H1 (cell line): ENCODE measurements around the gene SLC37A1. TPM values are rescaled to one million over a fixed set of nuclear protein-coding genes. Genes with fewer than 3 reads are reported as not detected.

Experiments
- CTCF ChIA-PET: fragments of 300-600 bp; sonication (Branson Sonifier 250); formaldehyde crosslinking; loops from one replicate; lab custom pipeline; 2021; ENCODE audit not compliant: partially characterized antibody; lab: Charles Lee
- POLR2A ChIA-PET: fragments of 300-600 bp; sonication (Branson Sonifier 250); formaldehyde crosslinking; loops from one replicate; lab custom pipeline; 2021; ENCODE audit warnings: inconsistent platforms; ENCODE audit not compliant: partially characterized antibody; lab: Charles Lee
- DNase-seq, 2 experiments: peaks; one replicate each; pipeline versions ENCODE4 v3.0.0 to v3.0.0-alpha.2; 2010 to 2022; ENCODE audit warnings: low spot score in 2 of 2, low read depth in 1 of 2, mixed read lengths in 1 of 2
- FAIRE-seq: peaks from 2 replicates; lab custom pipeline; 2011; peaks lifted over from hg19 to GRCh38; lab: Jason Lieb, UNC
- H2AFZ ChIP-seq: 2 replicates; pipeline ENCODE4 v1.8.1; 2012; ENCODE audit warnings: low read length, inconsistent platforms
- H2AK5ac ChIP-seq: 2 replicates; pipeline ENCODE4 v1.6.1; 2013; ENCODE audit warnings: low read depth, low read length
- H2BK120ac ChIP-seq: replicated peaks from 2 replicates; pipeline ENCODE3; 2013; ENCODE audit warnings: low read depth, low read length, inconsistent platforms
- H2BK12ac ChIP-seq: 2 replicates; pipeline ENCODE4 v1.6.1; 2013; ENCODE audit warnings: low read depth, low read length
- H2BK15ac ChIP-seq: 2 replicates; pipeline ENCODE4 v1.6.1; 2013; ENCODE audit warnings: low read length
- H2BK20ac ChIP-seq: 2 replicates; pipeline ENCODE4 v1.6.1; 2013; ENCODE audit warnings: low read length
- H2BK5ac ChIP-seq: 2 replicates; pipeline ENCODE4 v1.6.1; 2013; ENCODE audit warnings: low read depth, low read length
- H3K14ac ChIP-seq: 2 replicates; pipeline ENCODE4 v1.6.1; 2013; ENCODE audit warnings: inconsistent platforms; ENCODE audit not compliant: insufficient read length
- H3K18ac ChIP-seq: 2 replicates; pipeline ENCODE4 v1.6.1; 2013; ENCODE audit warnings: low read length; ENCODE audit errors: extremely low read depth
- H3K23ac ChIP-seq: 2 replicates; pipeline ENCODE4 v1.6.1; 2013; ENCODE audit warnings: inconsistent platforms; ENCODE audit not compliant: insufficient read length
- H3K23me2 ChIP-seq: 2 replicates; pipeline ENCODE4 v1.6.1; 2013; ENCODE audit warnings: low read depth, low read length
- H3K27ac ChIP-seq: 2 replicates; pipeline ENCODE4 v1.6.1; 2011; ENCODE audit warnings: low read depth, low read length, inconsistent platforms
- H3K27me3 ChIP-seq, 4 experiments: replicated peaks in 1 of 4; 1 replicate in 1 of 4; 2 replicates in 3 of 4; pipeline versions ENCODE4 v1.6.1 to v1.8.1; 2011 to 2013; ENCODE audit warnings: low read length in 3 of 4, mild to moderate bottlenecking in 3 of 4, inconsistent platforms in 2 of 4, mixed read lengths in 2 of 4, moderate library complexity in 1 of 4; ENCODE audit not compliant: control insufficient read depth in 3 of 4, insufficient read depth in 3 of 4; ENCODE audit errors: extremely low read depth in 1 of 4
- H3K36me3 ChIP-seq, 4 experiments: 2 replicates each; pipeline versions ENCODE4 v1.6.1 to v1.8.1; 2011 to 2013; ENCODE audit warnings: mild to moderate bottlenecking in 4 of 4, low read length in 3 of 4, moderate library complexity in 2 of 4, control low read depth in 1 of 4, inconsistent platforms in 1 of 4; ENCODE audit not compliant: insufficient read depth in 4 of 4, control insufficient read depth in 2 of 4
- H3K4ac ChIP-seq: replicated peaks from 2 replicates; pipeline ENCODE3; 2013; ENCODE audit warnings: low read length, low read depth, mixed read lengths, inconsistent platforms; ENCODE audit not compliant: insufficient read length
- H3K4me1 ChIP-seq, 4 experiments: replicated peaks in 1 of 4; 1 replicate in 1 of 4; 2 replicates in 3 of 4; pipeline versions ENCODE4 v1.6.1 to v1.8.1; 2011 to 2013; ENCODE audit warnings: low read length in 3 of 4, inconsistent platforms in 2 of 4, mixed read lengths in 1 of 4; ENCODE audit not compliant: insufficient read depth in 4 of 4, control insufficient read depth in 3 of 4
- H3K4me2 ChIP-seq, 2 experiments: 2 replicates each; pipeline versions ENCODE4 v1.6.1 to v1.8.1; 2011 to 2013; ENCODE audit warnings: low read depth in 2 of 2, low read length in 2 of 2, control low read depth in 1 of 2, inconsistent platforms in 1 of 2, mild to moderate bottlenecking in 1 of 2; ENCODE audit not compliant: insufficient read depth in 1 of 2
- H3K4me3 ChIP-seq, 4 experiments: fragments of 200-600, 300-600 bp in 1 of 4; sonication (generic), shearing (Covaris generic), sonication (Bioruptor Twin) in 1 of 4; 2 replicates each; pipeline versions ENCODE4 v1.5.1 to v1.8.1; 2011 to 2016; ENCODE audit warnings: low read length in 4 of 4, low read depth in 3 of 4, control low read depth in 2 of 4, inconsistent platforms in 2 of 4, mild to moderate bottlenecking in 2 of 4, mixed read lengths in 1 of 4, moderate library complexity in 1 of 4; ENCODE audit not compliant: insufficient read depth in 2 of 4; ENCODE audit errors: extremely low read depth in 1 of 4
- H3K56ac ChIP-seq: replicated peaks from 2 replicates; pipeline ENCODE3; 2013; ENCODE audit warnings: low read depth, mild to moderate bottlenecking, mixed read lengths, low read length, inconsistent platforms; ENCODE audit not compliant: insufficient read length
- H3K79me1 ChIP-seq: 2 replicates; pipeline ENCODE4 v1.6.1; 2013; ENCODE audit warnings: low read depth, low read length, control low read depth
- H3K79me2 ChIP-seq, 2 experiments: 2 replicates each; pipeline versions ENCODE4 v1.6.1 to v1.8.1; 2012 to 2013; ENCODE audit warnings: low read length in 2 of 2, mild to moderate bottlenecking in 2 of 2, inconsistent platforms in 1 of 2; ENCODE audit not compliant: insufficient read depth in 2 of 2, control insufficient read depth in 1 of 2
- H3K9ac ChIP-seq, 4 experiments: replicated peaks in 1 of 4; 1 replicate in 1 of 4; 2 replicates in 3 of 4; pipeline versions ENCODE4 v1.6.1 to v1.8.1; 2011 to 2013; ENCODE audit warnings: low read depth in 3 of 4, low read length in 3 of 4, control low read depth in 2 of 4, mild to moderate bottlenecking in 2 of 4, moderate library complexity in 2 of 4, inconsistent platforms in 1 of 4; ENCODE audit errors: extremely low read depth in 1 of 4
- H3K9me3 ChIP-seq, 2 experiments: 2 replicates each; pipeline versions ENCODE4 v1.6.1 to v1.8.1; 2012 to 2013; ENCODE audit warnings: mild to moderate bottlenecking in 2 of 2, moderate library complexity in 2 of 2, control low read depth in 1 of 2, inconsistent platforms in 1 of 2, low read depth in 1 of 2, low read length in 1 of 2, mixed read lengths in 1 of 2; ENCODE audit not compliant: insufficient read depth in 2 of 2
- H4K20me1 ChIP-seq, 2 experiments: replicated peaks in 1 of 2; 2 replicates each; pipeline versions ENCODE3 to v1.8.1; 2011 to 2013; ENCODE audit warnings: inconsistent platforms in 2 of 2, low read length in 2 of 2, mild to moderate bottlenecking in 1 of 2; ENCODE audit not compliant: insufficient read depth in 2 of 2, control insufficient read depth in 1 of 2
- H4K5ac ChIP-seq: 2 replicates; pipeline ENCODE4 v1.6.1; 2013; ENCODE audit warnings: low read length, low read depth, mixed read lengths, inconsistent platforms; ENCODE audit not compliant: insufficient read length
- H4K8ac ChIP-seq: 2 replicates; pipeline ENCODE4 v1.8.0; 2013; ENCODE audit warnings: mild to moderate bottlenecking, moderate library complexity, low read length, inconsistent platforms; ENCODE audit not compliant: insufficient read depth; ENCODE audit errors: extremely low read depth
- H4K91ac ChIP-seq: replicated peaks from 2 replicates; pipeline ENCODE3; 2013; ENCODE audit warnings: low read length, mixed read lengths, inconsistent platforms; ENCODE audit not compliant: insufficient read length
- BACH1 ChIP-seq: IDR thresholded peaks from 2 replicates; pipeline ENCODE4 v1.6.1; 2012; ENCODE audit warnings: low read length, improper control_type of control experiment
- BCL11A ChIP-seq, 2 experiments: IDR thresholded peaks; one replicate each; pipeline ENCODE4 v1.6.1; 2011; ENCODE audit warnings: low read depth in 2 of 2, low read length in 2 of 2, mild to moderate bottlenecking in 2 of 2
- E2F6 ChIP-seq: IDR thresholded peaks from 2 replicates; pipeline ENCODE4 v1.6.1; 2012; ENCODE audit warnings: inconsistent platforms
- HDAC2 ChIP-seq, 2 experiments: fragments of 300-600 bp in 1 of 2; sonication (generic) in 1 of 2; IDR thresholded peaks; 2 replicates each; pipeline ENCODE4 v1.6.1; 2011 to 2012; ENCODE audit warnings: low read depth in 2 of 2, low read length in 2 of 2, mild to moderate bottlenecking in 2 of 2, moderate library complexity in 2 of 2, borderline replicate concordance in 1 of 2, inconsistent platforms in 1 of 2
- POLR2AphosphoS5 ChIP-seq: IDR thresholded peaks from 2 replicates; pipeline ENCODE4 v1.6.1; 2011; ENCODE audit warnings: low read depth, low read length
- SAP30 ChIP-seq: fragments of 300-600 bp; sonication (generic); IDR thresholded peaks from 2 replicates; pipeline ENCODE4 v1.7.1; 2012; ENCODE audit warnings: low read length, moderate library complexity, mild to moderate bottlenecking, inconsistent platforms; ENCODE audit not compliant: insufficient read depth, insufficient replicate concordance
- SIRT6 ChIP-seq: IDR thresholded peaks from one replicate; pipeline ENCODE4 v1.7.1; 2012; ENCODE audit warnings: low read length, inconsistent platforms
- SP1 ChIP-seq: IDR thresholded peaks from 2 replicates; pipeline ENCODE4 v1.6.1; 2011; ENCODE audit warnings: low read depth, low read length
- TEAD4 ChIP-seq: IDR thresholded peaks from 2 replicates; pipeline ENCODE4 v1.6.1; 2012; ENCODE audit warnings: low read depth, low read length, inconsistent platforms, mixed read lengths
- WGBS, 2 experiments: shearing (Covaris generic) in 1 of 2; methylation state at CpG; one replicate each; pipeline versions ENCODE4 v1.1.6 to v1.1.7; 2013 to 2015; ENCODE audit warnings: low lambda C conversion rate in 2 of 2, mixed read lengths in 2 of 2, inconsistent platforms in 1 of 2, low coverage in 1 of 2, missing lambda C conversion rate in 1 of 2; ENCODE audit not compliant: insufficient replicate concordance in 2 of 2, insufficient coverage in 1 of 2, insufficient read length in 1 of 2; ENCODE audit errors: extremely low coverage in 1 of 2, missing lambda C conversion rate in 1 of 2; 5-methylcytosine and 5-hydroxymethylcytosine counted together
- polyA plus RNA-seq, 7 experiments: library from polyadenylated mRNA; depleted of rRNA in 3 of 7; stranded (reverse) in 5 of 7; unstranded in 2 of 7; fragments of >200 nt in 5 of 7; fragments of 200-250 nt in 2 of 7; gene quantifications; 1 replicate in 5 of 7; 2 replicates in 1 of 7; 4 replicates in 1 of 7; pipeline versions ENCODE4 v1.2.1 to v1.2.3, GENCODE V29; 2011 to 2013; ENCODE audit warnings: missing spikeins in 2 of 7, mixed read lengths in 2 of 7
- total RNA-seq: library from RNA; stranded (reverse); fragmentation: NEBNext Ultra II Directional; extraction: Animal tissue kit (Norgen Biotek cat#: 25700); gene quantifications from 2 replicates; pipeline ENCODE4 v1.2.1, GENCODE V29; 2021

SLC37A1 gene
- total and polyA plus RNA-seq, 2 of the 8 experiments (the other 6 are each of a cell fraction or from before 2014, with no cell fraction given) = 15.6 to 30.9 TPM

DNA sequence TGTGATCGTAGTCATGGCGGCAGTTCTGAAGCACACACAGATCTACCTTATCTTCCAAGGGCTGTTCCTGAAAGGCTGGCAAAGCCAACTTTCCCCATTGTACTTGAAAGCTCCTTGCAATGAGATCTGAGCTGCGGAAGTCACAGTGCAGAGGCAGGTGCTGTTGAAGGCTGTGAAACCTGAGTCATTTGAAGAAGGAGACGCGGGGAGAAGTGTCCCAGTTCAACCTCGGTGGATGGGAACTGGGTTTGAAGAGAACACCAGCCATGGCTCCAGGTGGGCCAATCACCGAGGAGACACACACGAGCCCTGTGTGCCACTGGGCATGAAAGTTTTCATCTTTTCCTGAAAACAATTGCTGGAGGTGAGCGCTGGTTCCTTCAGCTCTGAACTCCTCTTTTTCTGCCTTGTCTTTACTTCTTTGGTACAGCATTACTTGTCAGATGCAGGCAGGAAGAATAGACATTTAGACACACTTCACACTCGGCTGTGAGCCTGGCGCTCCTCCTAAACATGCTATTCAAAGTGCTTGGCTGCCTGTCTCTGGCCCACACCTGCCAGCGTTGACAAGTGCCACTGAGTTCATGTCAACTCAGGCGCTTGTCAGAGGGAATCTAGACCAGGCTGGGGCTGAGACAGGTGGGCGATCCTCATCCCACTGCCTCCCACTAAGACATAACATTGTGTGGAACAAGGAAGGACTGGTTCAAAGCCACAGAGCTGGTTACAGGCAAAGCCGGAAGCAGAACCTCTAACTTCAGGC lies 114.1 kb downstream of the SLC37A1 start:
- Histone ChIP-seq H3K23ac (no peak overlapping the region), H2BK12ac (no peak overlapping the region), H4K91ac (no peak overlapping the region), H3K4ac (no peak overlapping the region), H3K27ac (no peak overlapping the region), H4K8ac (no peak overlapping the region), H3K56ac (no peak overlapping the region), H3K9me3 (no peaks in the 10 kb centered on the region), H3K14ac (no peak overlapping the region), H3K18ac (no peak overlapping the region), H3K27me3 (peaks cover 0 to 7% (median 3%) of the 10 kb centered on the region in 4 experiments; a peak in 2 of 7 replicates), H3K36me3 (no peaks in the 10 kb centered on the region), H3K79me1 (0 out of 2 replicates have a peak, but pooled peaks cover 2% of the 10 kb centered on the region), H3K4me1 (peaks cover 0 to 6% (median 3%) of the 10 kb centered on the region in 4 experiments; a peak in 2 of 7 replicates), H2AK5ac (no peak overlapping the region), H2BK20ac (no peak overlapping the region), H4K20me1 (no peaks in the 10 kb centered on the region), H4K5ac (no peak overlapping the region), H2BK5ac (no peak overlapping the region), H3K79me2 (no peaks in the 10 kb centered on the region), H3K4me2 (no peak overlapping the region), H2AFZ (no peak overlapping the region), H3K4me3 (no peak overlapping the region), H2BK120ac (no peak overlapping the region), H3K9ac (no peak overlapping the region), H2BK15ac (no peak overlapping the region), H3K23me2 (peaks cover 4% of the 10 kb centered on the region; the same call in 1 of the 2 replicates)
- ChIA-PET POLR2A (no interaction called here), CTCF (interaction anchor here (0.5 to 2.1 kb wide), 2 partner anchors 10 to 678 kb away, joined by 3 to 5 read pairs; no protein-coding TSS in a partner anchor)
- no peak for DNase-seq
- no peak for FAIRE-seq
- 95% methylated on average over 15 of the region's 15 CpGs; no CpG with 5 or more reads in 1 of the 2 experiments for WGBS, 2 experiments
- no peak for TF ChIP-seq SP1
- no peak for TF ChIP-seq SIRT6
- TF ChIP-seq HDAC2 (IDR thresholded peaks at IDR 0.05; ENCODE audit: borderline replicate concordance in 1 of 2, low read depth in 2 of 2, low read length in 2 of 2) = no peak
- no peak for TF ChIP-seq SAP30
- no peak for TF ChIP-seq POLR2AphosphoS5
- no peak for TF ChIP-seq TEAD4
- TF ChIP-seq E2F6 = no peak
- TF ChIP-seq BCL11A (IDR thresholded peaks at IDR 0.05; ENCODE audit: low read depth in 2 of 2, low read length in 2 of 2) = no peak
- no peak for TF ChIP-seq BACH1
